Measurements from ENCODE around the gene CMTM8. TPM values are rescaled to one million over a fixed set of nuclear protein-coding genes. Genes with fewer than 3 reads are reported as not detected.

Gene CMTM8
- total and polyA plus RNA-seq, 2 of the 8 experiments (the other 6 are each of a cell fraction or from before 2014, with no cell fraction given), result 10.5 to 22.4 TPM

- TF ChIP-seq CHD7 (IDR thresholded peaks at IDR 0.05; ENCODE audit: insufficient replicate concordance, low read length) (no peak), SUZ12 (IDR thresholded peaks at IDR 0.05; ENCODE audit: low read length) (no peak), YY1 (IDR thresholded peaks at IDR 0.05; ENCODE audit: low read depth, low read length) (no peak), SIRT6 (IDR thresholded peaks at IDR 0.05; ENCODE audit: low read length) (no peak), KDM4A (IDR thresholded peaks at IDR 0.05; ENCODE audit: low read depth, low read length, severe bottlenecking) (peak; percentile 17), EGR1 (IDR thresholded peaks at IDR 0.05; ENCODE audit: borderline replicate concordance, low read depth, low read length) (no peak), HDAC2 (IDR thresholded peaks at IDR 0.05; ENCODE audit: borderline replicate concordance in 1 of 2, low read depth in 2 of 2, low read length in 2 of 2) (0 out of 4 replicates have a peak, but pooled peaks of 1 of the 2 experiments have one; percentile 25), CTBP2 (IDR thresholded peaks at IDR 0.05; ENCODE audit: borderline replicate concordance, insufficient read depth, insufficient read length, low read length) (no peak), JUN (IDR thresholded peaks at IDR 0.05; ENCODE audit: low read depth, low read length) (no peak)
Measured at GRCh38 chr3:32321095-32321790, 82.8 kb downstream of the CMTM8 start (continued).
